Small intestine (tissue), 7 donors: ENCODE measurements around the gene EEIG1. TPM values are rescaled to one million over a fixed set of nuclear protein-coding genes. Genes with fewer than 3 reads are reported as not detected.

Experiments used
- DNase-seq, 2 donors: peaks; one replicate each; pipeline versions ENCODE4 v3.0.0 to v3.0.0-alpha.2; 2013
- FAIRE-seq: peaks from 2 replicates; lab custom pipeline; 2012; peaks lifted over from hg19 to GRCh38; lab: Jason Lieb, UNC
- H3K27ac ChIP-seq, 3 donors: one replicate each; pipeline ENCODE4 v1.5.1; 2013; ENCODE audit warnings: low read length in 2 of 3, mild to moderate bottlenecking in 2 of 3, control low read depth in 1 of 3, inconsistent platforms in 1 of 3, low read depth in 1 of 3, moderate library complexity in 1 of 3
- H3K27me3 ChIP-seq, 3 donors: one replicate each; pipeline ENCODE4 v1.6.1; 2013; ENCODE audit warnings: low read length in 3 of 3, inconsistent platforms in 1 of 3; ENCODE audit not compliant: control insufficient read depth in 3 of 3, insufficient read depth in 3 of 3
- H3K36me3 ChIP-seq, 3 donors: one replicate each; pipeline ENCODE4 v1.6.1; 2013; ENCODE audit warnings: low read length in 3 of 3, inconsistent platforms in 1 of 3, low read depth in 1 of 3, mild to moderate bottlenecking in 1 of 3, moderate library complexity in 1 of 3; ENCODE audit not compliant: control insufficient read depth in 3 of 3, insufficient read depth in 2 of 3
- H3K4me1 ChIP-seq, 3 donors: one replicate each; pipeline ENCODE4 v1.6.1; 2013; ENCODE audit warnings: low read length in 2 of 3, inconsistent platforms in 1 of 3, low read depth in 1 of 3, mild to moderate bottlenecking in 1 of 3, moderate library complexity in 1 of 3; ENCODE audit not compliant: control insufficient read depth in 3 of 3, insufficient read depth in 2 of 3
- H3K4me3 ChIP-seq, 3 donors: one replicate each; pipeline ENCODE4 v1.5.1; 2013; ENCODE audit warnings: low read length in 3 of 3, control low read depth in 1 of 3, inconsistent platforms in 1 of 3, low read depth in 1 of 3, mild to moderate bottlenecking in 1 of 3, moderate library complexity in 1 of 3
- H3K9me3 ChIP-seq, 2 donors: one replicate each; pipeline ENCODE4 v1.6.1; 2013; ENCODE audit warnings: low read depth in 1 of 2, low read length in 1 of 2; ENCODE audit not compliant: control insufficient read depth in 2 of 2, insufficient read depth in 1 of 2
- WGBS, 3 donors: extraction: QIAGEN DNeasy Blood & Tissue Kit; methylation state at CpG; one replicate each; pipeline ENCODE4 v1.1.7; 2013; 5-methylcytosine and 5-hydroxymethylcytosine counted together
- polyA plus RNA-seq, 4 donors: library from polyadenylated mRNA; stranded (reverse) in 3 of 4; unstranded in 1 of 4; fragments of 200-250 nt in 3 of 4; fragments of 120-200 nt in 1 of 4; gene quantifications; one replicate each; pipeline versions ENCODE4 v1.2.1 to v1.2.3, GENCODE V29; 2013
- donor health status: healthy with polysubstance abuse.
- donor health status: control.
- donor health status: control.
- donor health status: Bipolar disorder and iron deficiency.
- donor health status: healthy.

EEIG1 gene
- polyA plus RNA-seq, 4 donors: 43.9 to 123 (median 58.9) TPM

- DNase-seq: no peak
- no peak for FAIRE-seq
These were observed 10.1 kb downstream of the EEIG1 start for GRCh38 chr9:127970401-127971313.

GRCh38 chr9:127968700-127969383 is 11.9 kb downstream of the EEIG1 start:
- WGBS, 3 donors: 37 to 47% (median 45%) methylated on average over 10 of the region's 10 CpGs
- DNase-seq (peak in 1 of 2 donors; percentile 67), FAIRE-seq (no peak)
- Histone ChIP-seq H3K4me1 (peaks cover 30 to 92% (median 43%) of the 10 kb centered on the region in 3 donors), H3K27me3 (no peaks in the 10 kb centered on the region), H3K27ac (peak overlapping the region; percentile 82 to 98 (median 93)), H3K9me3 (no peaks in the 10 kb centered on the region), H3K4me3 (no peak overlapping the region), H3K36me3 (peaks cover 0 to 82% (median 0%) of the 10 kb centered on the region in 3 donors)

More at GRCh38 chr9:127970401-127971313, 10.1 kb downstream of the EEIG1 start:
- no peaks in the 10 kb centered on the region for H3K27me3 ChIP-seq
- peak overlapping the region in 1 of 3 donors; percentile 13 for H3K4me3 ChIP-seq
- peak overlapping the region; percentile 38 to 93 (median 77) for H3K27ac ChIP-seq
- H3K36me3 ChIP-seq: peaks cover 0 to 88% (median 0%) of the 10 kb centered on the region in 3 donors
- peaks cover 40 to 92% (median 42%) of the 10 kb centered on the region in 3 donors for H3K4me1 ChIP-seq
- 31 to 48% (median 43%) methylated on average over 16 of the region's 16 CpGs for WGBS, 3 donors
- no peaks in the 10 kb centered on the region for H3K9me3 ChIP-seq

- peak overlapping the region; percentile 82 to 98 (median 93) for H3K27ac ChIP-seq
- H3K4me1 ChIP-seq: peaks cover 31 to 92% (median 48%) of the 10 kb centered on the region in 3 donors
- no peaks in the 10 kb centered on the region for H3K9me3 ChIP-seq
- FAIRE-seq (no peak), DNase-seq (peak; percentile 72 to 93)
- peaks cover 0 to 82% (median 0%) of the 10 kb centered on the region in 3 donors for H3K36me3 ChIP-seq
- no peak overlapping the region for H3K4me3 ChIP-seq
- no peaks in the 10 kb centered on the region for H3K27me3 ChIP-seq
- WGBS, 3 donors: 7 to 58% (median 39%) methylated on average over 3 of the region's 3 CpGs
These were observed 12.7 kb downstream of the EEIG1 start for GRCh38 chr9:127968042-127968441.

GRCh38 chr9:127967151-127967809 is 13.5 kb downstream of the EEIG1 start:
- 40 to 61% (median 57%) methylated on average over 8 to 9 of the region's 9 CpGs for WGBS, 3 donors
- Histone ChIP-seq H3K4me3 (no peak overlapping the region), H3K36me3 (peaks cover 0 to 82% (median 0%) of the 10 kb centered on the region in 3 donors), H3K4me1 (peaks cover 29 to 88% (median 48%) of the 10 kb centered on the region in 3 donors), H3K27ac (peak overlapping the region; percentile 93 to 98 (median 94)), H3K27me3 (no peaks in the 10 kb centered on the region), H3K9me3 (no peaks in the 10 kb centered on the region)
- FAIRE-seq (no peak), DNase-seq (no peak)

GRCh38 chr9:127966416-127967150 is 14.2 kb downstream of the EEIG1 start:
- 16 to 42% (median 39%) methylated on average over 8 of the region's 8 CpGs for WGBS, 3 donors
- H3K36me3 ChIP-seq: peaks cover 0 to 83% (median 0%) of the 10 kb centered on the region in 3 donors
- H3K9me3 ChIP-seq: no peaks in the 10 kb centered on the region
- no peak overlapping the region for H3K4me3 ChIP-seq
- no peak for FAIRE-seq
- DNase-seq: no peak
- peak overlapping the region; percentile 93 to 98 (median 94) for H3K27ac ChIP-seq
- H3K27me3 ChIP-seq: no peaks in the 10 kb centered on the region
- peaks cover 27 to 81% (median 48%) of the 10 kb centered on the region in 3 donors for H3K4me1 ChIP-seq

GRCh38 chr9:127965953-127966352 is 14.8 kb downstream of the EEIG1 start:
- no peaks in the 10 kb centered on the region for H3K9me3 ChIP-seq
- no peak overlapping the region for H3K4me3 ChIP-seq
- peak overlapping the region; percentile 93 to 98 (median 94) for H3K27ac ChIP-seq
- FAIRE-seq (no peak), DNase-seq (no peak)
- no peaks in the 10 kb centered on the region for H3K27me3 ChIP-seq
- H3K36me3 ChIP-seq: peaks cover 0 to 86% (median 0%) of the 10 kb centered on the region in 3 donors
- WGBS, 3 donors: 27 to 40% (median 39%) methylated on average over 6 of the region's 6 CpGs
- H3K4me1 ChIP-seq: peaks cover 30 to 79% (median 48%) of the 10 kb centered on the region in 3 donors

- Histone ChIP-seq H3K9me3 (no peaks in the 10 kb centered on the region), H3K36me3 (peaks cover 0 to 73% (median 0%) of the 10 kb centered on the region in 3 donors), H3K4me1 (peaks cover 27 to 74% (median 45%) of the 10 kb centered on the region in 3 donors), H3K4me3 (no peak overlapping the region), H3K27ac (peak overlapping the region; percentile 43 to 98 (median 46)), H3K27me3 (no peaks in the 10 kb centered on the region)
- no peak for DNase-seq
- WGBS, 3 donors: 51 to 68% (median 67%) methylated on average over 19 of the region's 19 CpGs
- no peak for FAIRE-seq
These were observed 17.3 kb downstream of the EEIG1 start for GRCh38 chr9:127963359-127964064.
